IgD-negative memory B cell (primary cell): Measurements from ENCODE around the gene UPK1B. TPM values are rescaled to one million over a fixed set of nuclear protein-coding genes. Genes with fewer than 3 reads are reported as not detected.

Source experiments
- H3K27ac Mint-ChIP-seq, 3 donors: one replicate each; pipeline ENCODE4 v1.8.0; 2020 to 2022; ENCODE audit warnings: mild to moderate bottlenecking in 3 of 3, mixed read lengths in 3 of 3, moderate library complexity in 1 of 3
- H3K27me3 Mint-ChIP-seq: one replicate; pipeline ENCODE4 v1.8.0; 2021; ENCODE audit warnings: mixed read lengths
- H3K36me3 Mint-ChIP-seq: one replicate; pipeline ENCODE4 v1.8.0; 2020; ENCODE audit warnings: mild to moderate bottlenecking, mixed read lengths
- H3K4me1 Mint-ChIP-seq, 3 donors: one replicate each; pipeline ENCODE4 v1.8.0; 2020 to 2022; ENCODE audit warnings: mixed read lengths in 3 of 3, mild to moderate bottlenecking in 1 of 3
- H3K4me3 Mint-ChIP-seq, 4 donors: one replicate each; pipeline ENCODE4 v1.8.0; 2020 to 2022; ENCODE audit warnings: mild to moderate bottlenecking in 4 of 4, mixed read lengths in 4 of 4, moderate library complexity in 3 of 4
- H3K9me3 Mint-ChIP-seq, 3 donors: one replicate each; pipeline ENCODE4 v1.8.0; 2020 to 2021; ENCODE audit warnings: mixed read lengths in 3 of 3, mild to moderate bottlenecking in 1 of 3
- polyA plus RNA-seq: library from polyadenylated mRNA; unstranded; fragments of 300-500 nt; fragmentation: Illumina TruSeq; gene quantifications from one replicate; pipeline ENCODE4 v1.2.3, GENCODE V29; 2021

UPK1B gene
- polyA plus RNA-seq, 1 donor from 2014 or later: not detected

- H3K4me1 Mint-ChIP-seq: no peaks in the 10 kb centered on the region
- no peaks in the 10 kb centered on the region for H3K27me3 Mint-ChIP-seq
- H3K9me3 Mint-ChIP-seq: peaks cover 0 to 1% (median 0%) of the 10 kb centered on the region in 3 donors
- no peak overlapping the region for H3K4me3 Mint-ChIP-seq
- H3K36me3 Mint-ChIP-seq: peaks cover 4% of the 10 kb centered on the region
- H3K27ac Mint-ChIP-seq: no peak overlapping the region
Observed at GRCh38 chr3:119195911-119196310, 22.5 kb downstream of the UPK1B start.

DNA sequence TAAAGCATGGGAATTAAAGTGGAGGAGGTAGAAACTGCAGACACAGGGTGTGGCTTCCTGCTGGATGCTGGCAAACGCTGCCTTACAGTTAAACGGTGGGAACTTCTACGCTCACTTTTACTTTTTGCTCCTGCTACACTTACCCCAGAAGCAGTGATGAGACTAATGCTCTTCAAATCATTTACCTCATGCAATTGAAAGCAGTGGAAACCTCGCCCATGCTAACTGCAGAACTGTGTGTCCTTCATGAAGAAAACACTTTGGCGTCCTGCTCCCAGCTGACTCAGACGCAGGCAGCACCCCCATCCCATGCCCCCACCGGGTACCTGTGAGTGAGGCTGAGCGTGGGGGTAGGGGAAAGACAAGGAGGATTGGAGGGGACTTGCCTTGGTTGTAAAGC lies 31.8 kb downstream of the UPK1B start:
- Mint-ChIP-seq H3K9me3 (peaks cover 0 to 2% (median 0%) of the 10 kb centered on the region in 3 donors), H3K4me1 (no peaks in the 10 kb centered on the region), H3K27me3 (no peaks in the 10 kb centered on the region)

GRCh38 chr3:119205685-119206084 lies 32.3 kb downstream of the UPK1B start:
- no peaks in the 10 kb centered on the region for H3K4me1 Mint-ChIP-seq
- H3K27ac Mint-ChIP-seq: peak overlapping the region in 1 of 3 donors; percentile 67
- H3K9me3 Mint-ChIP-seq: peaks cover 0 to 2% (median 0%) of the 10 kb centered on the region in 3 donors
- H3K27me3 Mint-ChIP-seq: no peaks in the 10 kb centered on the region
- H3K36me3 Mint-ChIP-seq: peaks cover 19% of the 10 kb centered on the region
- no peak overlapping the region for H3K4me3 Mint-ChIP-seq

More for the DNA sequence above, 31.8 kb downstream of the UPK1B start:
- Mint-ChIP-seq H3K4me3 (no peak overlapping the region), H3K27ac (no peak overlapping the region), H3K36me3 (peaks cover 16% of the 10 kb centered on the region)

- Mint-ChIP-seq H3K9me3 (peaks cover 0 to 2% (median 0%) of the 10 kb centered on the region in 3 donors), H3K27me3 (no peaks in the 10 kb centered on the region), H3K27ac (peak overlapping the region in 1 of 3 donors; percentile 32), H3K4me3 (no peak overlapping the region), H3K4me1 (peaks cover 0 to 2% (median 0%) of the 10 kb centered on the region in 3 donors), H3K36me3 (peaks cover 22% of the 10 kb centered on the region)
Observed at GRCh38 chr3:119206611-119207511, 33.5 kb downstream of the UPK1B start.

- Mint-ChIP-seq H3K36me3 (peaks cover 25% of the 10 kb centered on the region), H3K9me3 (peaks cover 0 to 2% (median 0%) of the 10 kb centered on the region in 3 donors), H3K27me3 (no peaks in the 10 kb centered on the region), H3K4me1 (peaks cover 0 to 2% (median 0%) of the 10 kb centered on the region in 3 donors), H3K27ac (no peak overlapping the region), H3K4me3 (no peak overlapping the region)
Observed at GRCh38 chr3:119207512-119207875, 34.1 kb downstream of the UPK1B start.

- Mint-ChIP-seq H3K4me1 (peaks cover 0 to 2% (median 0%) of the 10 kb centered on the region in 3 donors), H3K27me3 (no peaks in the 10 kb centered on the region), H3K27ac (no peak overlapping the region), H3K36me3 (peaks cover 34% of the 10 kb centered on the region), H3K9me3 (no peaks in the 10 kb centered on the region), H3K4me3 (no peak overlapping the region)
Observed at GRCh38 chr3:119211193-119211592, 37.8 kb downstream of the UPK1B start.

- H3K4me1 Mint-ChIP-seq: peaks cover 0 to 2% (median 0%) of the 10 kb centered on the region in 3 donors
Observed at GRCh38 chr3:119211803-119212202, 38.4 kb downstream of the UPK1B start.

DNA sequence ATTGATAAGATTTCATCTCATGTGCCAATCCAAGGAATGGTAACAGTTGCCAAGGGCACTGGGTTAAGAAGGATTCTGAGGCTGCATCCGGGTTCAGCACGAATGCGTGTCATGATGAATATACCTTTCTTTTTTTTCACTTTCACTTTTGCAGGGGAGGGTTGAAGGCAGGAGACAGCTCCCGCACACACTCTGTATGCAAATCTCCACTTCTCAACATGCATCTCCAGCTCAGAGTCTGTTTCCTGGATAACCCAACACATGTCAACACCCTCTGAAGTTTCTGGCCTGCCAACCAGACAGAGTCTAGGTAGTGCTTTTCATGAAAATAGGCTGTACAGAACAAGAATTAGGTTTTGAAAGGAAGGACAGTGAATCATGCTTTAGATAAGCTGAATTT lies 45.7 kb downstream of the UPK1B start:
- Mint-ChIP-seq H3K27me3 (no peaks in the 10 kb centered on the region), H3K36me3 (peaks cover 14% of the 10 kb centered on the region), H3K27ac (peak overlapping the region in 2 of 3 donors; percentile 58 to 79), H3K4me1 (peaks cover 5 to 25% (median 15%) of the 10 kb centered on the region in 3 donors), H3K4me3 (peak overlapping the region in 3 of 4 donors; percentile 23 to 30 (median 26)), H3K9me3 (no peaks in the 10 kb centered on the region)

More at GRCh38 chr3:119211803-119212202, 38.4 kb downstream of the UPK1B start:
- Mint-ChIP-seq H3K36me3 (peaks cover 34% of the 10 kb centered on the region), H3K9me3 (no peaks in the 10 kb centered on the region), H3K27ac (peak overlapping the region in 1 of 3 donors; percentile 36), H3K4me3 (no peak overlapping the region), H3K27me3 (no peaks in the 10 kb centered on the region)

DNA sequence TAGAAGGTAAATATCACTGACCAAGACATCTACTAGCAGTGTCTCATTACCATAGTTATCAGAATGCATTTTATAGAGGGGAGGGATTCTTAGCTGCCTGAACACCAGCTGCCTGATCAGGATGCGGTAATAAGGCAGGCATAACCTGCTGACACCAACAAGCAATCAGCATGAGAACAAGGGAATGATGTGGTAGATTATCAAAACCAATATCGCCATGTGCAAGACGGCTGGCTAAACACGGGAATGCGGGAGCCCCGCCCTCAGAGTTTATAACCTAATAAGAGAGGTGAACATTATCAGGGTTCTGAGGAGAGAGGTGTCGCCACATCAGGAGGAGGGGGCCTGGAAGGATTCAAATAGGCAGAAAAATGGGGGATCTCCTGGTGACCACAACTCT lies 46.8 kb downstream of the UPK1B start:
- Mint-ChIP-seq H3K36me3 (peaks cover 14% of the 10 kb centered on the region), H3K27ac (peak overlapping the region; percentile 53 to 79 (median 57)), H3K4me3 (peak overlapping the region in 2 of 4 donors; percentile 9 to 81), H3K9me3 (no peaks in the 10 kb centered on the region), H3K27me3 (no peaks in the 10 kb centered on the region), H3K4me1 (peaks cover 5 to 25% (median 15%) of the 10 kb centered on the region in 3 donors)

DNA sequence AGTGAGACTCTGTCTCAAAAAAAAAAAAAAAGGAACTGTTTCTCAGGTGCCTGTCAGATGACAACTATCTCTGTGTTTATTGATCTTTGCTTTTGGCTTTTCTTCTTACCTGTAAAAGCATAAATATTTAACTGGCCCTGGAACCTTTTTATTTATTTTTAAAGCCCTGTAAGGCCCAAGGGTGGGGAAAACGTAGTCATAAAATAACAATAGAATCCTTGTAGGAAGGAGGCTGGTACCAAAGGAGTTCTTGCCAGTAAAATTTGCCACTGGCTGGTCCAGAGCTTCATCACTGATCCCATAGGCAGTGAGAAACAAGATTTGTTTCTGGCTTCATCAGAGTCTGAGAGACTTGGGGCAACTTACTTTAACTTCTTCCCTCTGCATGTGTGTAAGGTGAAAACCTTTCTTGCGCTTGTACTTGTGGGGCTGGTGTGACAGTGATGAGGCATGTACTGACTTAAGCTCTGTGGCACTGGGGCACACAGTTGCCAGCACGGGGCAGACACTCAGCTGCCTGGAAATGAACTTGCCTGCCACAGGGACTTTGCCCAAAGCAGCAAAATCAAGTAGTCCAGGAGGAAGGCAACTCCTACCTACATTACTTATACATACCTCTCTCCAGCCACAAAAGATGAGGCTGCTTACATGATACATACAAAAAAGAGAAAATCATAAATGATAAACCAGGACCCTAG lies 47.7 kb downstream of the UPK1B start:
- H3K4me1 Mint-ChIP-seq: peaks cover 5 to 25% (median 15%) of the 10 kb centered on the region in 3 donors
- H3K36me3 Mint-ChIP-seq: peaks cover 8% of the 10 kb centered on the region
- no peaks in the 10 kb centered on the region for H3K27me3 Mint-ChIP-seq
- H3K27ac Mint-ChIP-seq: peak overlapping the region in 1 of 3 donors; percentile 29
- peak overlapping the region in 2 of 4 donors; percentile 19 to 31 for H3K4me3 Mint-ChIP-seq
- no peaks in the 10 kb centered on the region for H3K9me3 Mint-ChIP-seq

GRCh38 chr3:119221779-119222320 lies 48.5 kb downstream of the UPK1B start:
- Mint-ChIP-seq H3K27ac (peak overlapping the region in 2 of 3 donors; percentile 29 to 55), H3K27me3 (no peaks in the 10 kb centered on the region), H3K4me1 (peaks cover 5 to 25% (median 15%) of the 10 kb centered on the region in 3 donors), H3K36me3 (peaks cover 11% of the 10 kb centered on the region), H3K4me3 (no peak overlapping the region), H3K9me3 (no peaks in the 10 kb centered on the region)

- Mint-ChIP-seq H3K4me3 (no peak overlapping the region), H3K4me1 (peaks cover 5 to 25% (median 15%) of the 10 kb centered on the region in 3 donors), H3K27me3 (no peaks in the 10 kb centered on the region), H3K36me3 (peaks cover 11% of the 10 kb centered on the region), H3K27ac (peak overlapping the region in 2 of 3 donors; percentile 11 to 55), H3K9me3 (no peaks in the 10 kb centered on the region)
Observed at GRCh38 chr3:119222391-119222790, 49.0 kb downstream of the UPK1B start.

GRCh38 chr3:119223511-119223910 lies 50.1 kb downstream of the UPK1B start:
- no peak overlapping the region for H3K4me3 Mint-ChIP-seq
- no peaks in the 10 kb centered on the region for H3K9me3 Mint-ChIP-seq
- peak overlapping the region in 1 of 3 donors; percentile 55 for H3K27ac Mint-ChIP-seq
- H3K27me3 Mint-ChIP-seq: no peaks in the 10 kb centered on the region
- peaks cover 8 to 25% (median 15%) of the 10 kb centered on the region in 3 donors for H3K4me1 Mint-ChIP-seq
- peaks cover 11% of the 10 kb centered on the region for H3K36me3 Mint-ChIP-seq

DNA sequence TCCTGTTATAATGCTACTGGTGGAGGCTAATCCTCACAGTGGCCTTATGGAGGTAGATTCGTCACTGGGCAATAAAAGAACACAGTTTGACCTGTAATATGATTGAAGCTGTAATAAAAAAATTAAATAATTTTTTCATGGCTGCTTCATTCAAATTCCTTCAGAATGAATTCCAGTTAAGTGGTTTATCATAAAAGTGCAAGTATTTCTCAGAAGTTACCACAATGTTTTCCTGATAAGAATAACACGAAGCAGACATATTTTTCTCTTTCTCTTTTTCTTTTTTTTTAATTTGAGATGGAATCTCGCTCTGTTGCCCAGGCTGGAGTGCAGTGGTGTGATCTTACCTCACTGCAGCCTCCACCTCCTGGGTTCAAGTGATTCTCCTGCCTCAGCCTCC lies 51.7 kb downstream of the UPK1B start:
- no peaks in the 10 kb centered on the region for H3K27me3 Mint-ChIP-seq
- H3K4me1 Mint-ChIP-seq: peaks cover 5 to 14% (median 6%) of the 10 kb centered on the region in 3 donors
- H3K9me3 Mint-ChIP-seq: no peaks in the 10 kb centered on the region
- H3K4me3 Mint-ChIP-seq: no peak overlapping the region
- no peak overlapping the region for H3K27ac Mint-ChIP-seq
- peaks cover 19% of the 10 kb centered on the region for H3K36me3 Mint-ChIP-seq
